Measurements from ENCODE around the gene TAOK2. TPM values are rescaled to one million over a fixed set of nuclear protein-coding genes. Genes with fewer than 3 reads are reported as not detected.
A peak's percentile ranks its signal among the peaks of the same experiment; 100 is the strongest.
"Not testable (repeated sequence)": the region's sequence is repeated elsewhere in the genome, so short reads cannot be mapped to it uniquely, and the experiment has no call there.

The TAOK2 gene
- total and polyA plus RNA-seq, 2 experiments from 2014 or later: 24.5 to 33.4 TPM

DNA sequence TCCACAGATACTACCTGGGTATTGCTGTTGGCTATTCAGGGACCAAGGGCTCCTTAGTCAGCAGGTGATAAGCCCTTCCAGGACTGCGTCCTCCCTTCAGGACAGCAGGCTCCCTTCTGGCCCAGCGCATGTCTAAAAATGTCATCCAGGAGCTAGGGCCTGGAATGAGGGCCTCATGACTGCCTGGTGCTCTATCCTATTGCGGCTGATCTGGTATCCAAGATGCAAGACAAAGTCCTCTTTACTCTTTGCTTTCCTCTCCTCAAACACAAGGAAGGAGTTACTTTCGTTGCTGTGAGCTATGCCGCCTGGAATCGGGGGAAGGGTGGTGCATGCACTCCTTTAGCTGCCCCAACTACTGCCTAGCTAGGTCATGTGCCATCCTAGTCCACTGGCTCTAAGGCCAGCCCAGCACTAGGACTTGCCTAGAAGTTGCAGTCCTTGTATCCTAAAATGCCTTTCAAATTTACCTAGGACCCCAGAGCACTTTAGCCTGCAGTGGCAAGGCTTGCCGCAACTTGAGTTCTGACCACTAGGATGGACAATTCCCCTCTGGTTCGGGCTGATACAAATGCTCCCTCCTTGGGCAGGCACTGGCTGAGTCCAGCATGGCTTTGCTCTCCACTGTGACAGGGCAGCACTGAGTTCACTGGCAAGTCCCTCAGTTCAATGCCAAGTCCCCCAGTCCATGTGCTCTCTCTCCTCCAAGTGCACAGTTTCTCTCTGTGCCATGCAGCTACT is 21.9 kb upstream of the TAOK2 start:
- no peak overlapping the region for H2AFZ ChIP-seq
- no peaks in the 10 kb centered on the region for H3K79me2 ChIP-seq
- H3K4me2 ChIP-seq: no peak overlapping the region
- no peaks in the 10 kb centered on the region for H3K4me1 ChIP-seq (ENCODE audit: insufficient read depth)
- TF ChIP-seq EZH2phosphoT487 (IDR thresholded peaks at IDR 0.05; ENCODE audit: low read depth, severe bottlenecking, unreplicated experiment): no peak
- no peak for TF ChIP-seq EZH2 (IDR thresholded peaks at IDR 0.05; ENCODE audit: borderline replicate concordance)
- TF ChIP-seq, protein P1, sequence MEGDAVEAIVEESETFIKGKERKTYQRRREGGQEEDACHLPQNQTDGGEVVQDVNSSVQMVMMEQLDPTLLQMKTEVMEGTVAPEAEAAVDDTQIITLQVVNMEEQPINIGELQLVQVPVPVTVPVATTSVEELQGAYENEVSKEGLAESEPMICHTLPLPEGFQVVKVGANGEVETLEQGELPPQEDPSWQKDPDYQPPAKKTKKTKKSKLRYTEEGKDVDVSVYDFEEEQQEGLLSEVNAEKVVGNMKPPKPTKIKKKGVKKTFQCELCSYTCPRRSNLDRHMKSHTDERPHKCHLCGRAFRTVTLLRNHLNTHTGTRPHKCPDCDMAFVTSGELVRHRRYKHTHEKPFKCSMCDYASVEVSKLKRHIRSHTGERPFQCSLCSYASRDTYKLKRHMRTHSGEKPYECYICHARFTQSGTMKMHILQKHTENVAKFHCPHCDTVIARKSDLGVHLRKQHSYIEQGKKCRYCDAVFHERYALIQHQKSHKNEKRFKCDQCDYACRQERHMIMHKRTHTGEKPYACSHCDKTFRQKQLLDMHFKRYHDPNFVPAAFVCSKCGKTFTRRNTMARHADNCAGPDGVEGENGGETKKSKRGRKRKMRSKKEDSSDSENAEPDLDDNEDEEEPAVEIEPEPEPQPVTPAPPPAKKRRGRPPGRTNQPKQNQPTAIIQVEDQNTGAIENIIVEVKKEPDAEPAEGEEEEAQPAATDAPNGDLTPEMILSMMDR (IDR thresholded peaks at IDR 0.05; ENCODE audit: poor library complexity): no peak
- H4K20me1 ChIP-seq (ENCODE audit: insufficient read depth, poor library complexity, severe bottlenecking): no peaks in the 10 kb centered on the region
- peak overlapping the region; percentile 78 for H3K27ac ChIP-seq
- no peaks in the 10 kb centered on the region for H3K9me2 ChIP-seq (replicated peaks; ENCODE audit: insufficient read depth)
- no peak overlapping the region for H3K4me3 ChIP-seq
- peak; percentile 30 for DNase-seq (ENCODE audit: low spot score)
- H3K9me3 ChIP-seq (ENCODE audit: low read depth): no peaks in the 10 kb centered on the region
- 77% methylated on average over 8 of the region's 8 CpGs for WGBS (ENCODE audit: low lambda C conversion rate, missing lambda C conversion rate)
- no peaks in the 10 kb centered on the region for H3K27me3 ChIP-seq
- no peaks in the 10 kb centered on the region for H3K36me3 ChIP-seq (replicated peaks; ENCODE audit: insufficient read depth, low read depth)

DNA sequence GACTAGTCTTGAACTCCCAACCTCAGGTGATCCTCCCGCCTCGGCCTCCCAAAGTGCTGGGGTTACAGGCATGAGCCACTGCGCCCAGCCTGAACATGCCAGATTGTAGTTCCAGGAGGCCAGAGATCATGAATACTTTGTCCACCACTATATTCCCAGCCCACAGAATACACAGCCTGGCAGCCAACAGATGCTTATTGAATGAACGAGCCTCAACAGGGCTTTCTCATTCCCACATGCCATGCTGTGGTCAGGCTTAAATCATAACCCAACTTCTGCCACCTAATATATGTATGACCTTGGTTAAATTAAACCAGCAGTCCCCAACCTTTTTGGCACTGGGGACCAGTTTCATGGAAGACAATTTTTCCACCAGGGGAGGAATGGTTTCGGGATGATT is 14.9 kb upstream of the TAOK2 start:
- Histone ChIP-seq H3K4me1 (ENCODE audit: insufficient read depth) (peaks cover 5% of the 10 kb centered on the region), H3K4me2 (no peak overlapping the region), H3K27ac (no peak overlapping the region), H2AFZ (no peak overlapping the region), H3K4me3 (no peak overlapping the region), H3K9me3 (ENCODE audit: low read depth) (no peaks in the 10 kb centered on the region), H3K36me3 (replicated peaks; ENCODE audit: insufficient read depth, low read depth) (no peaks in the 10 kb centered on the region), H3K79me2 (peaks cover 5% of the 10 kb centered on the region), H3K27me3 (no peaks in the 10 kb centered on the region), H3K9me2 (replicated peaks; ENCODE audit: insufficient read depth) (no peaks in the 10 kb centered on the region), H4K20me1 (ENCODE audit: insufficient read depth, poor library complexity, severe bottlenecking) (no peaks in the 10 kb centered on the region)
- no peak for DNase-seq (ENCODE audit: low spot score)
- 88% methylated on average over 5 of the region's 5 CpGs for WGBS (ENCODE audit: low lambda C conversion rate, missing lambda C conversion rate)
- no peak for TF ChIP-seq EZH2phosphoT487 (IDR thresholded peaks at IDR 0.05; ENCODE audit: low read depth, severe bottlenecking, unreplicated experiment)
- TF ChIP-seq EZH2 (IDR thresholded peaks at IDR 0.05; ENCODE audit: borderline replicate concordance): no peak
- TF ChIP-seq, protein P1 (IDR thresholded peaks at IDR 0.05; ENCODE audit: poor library complexity): no peak

DNA sequence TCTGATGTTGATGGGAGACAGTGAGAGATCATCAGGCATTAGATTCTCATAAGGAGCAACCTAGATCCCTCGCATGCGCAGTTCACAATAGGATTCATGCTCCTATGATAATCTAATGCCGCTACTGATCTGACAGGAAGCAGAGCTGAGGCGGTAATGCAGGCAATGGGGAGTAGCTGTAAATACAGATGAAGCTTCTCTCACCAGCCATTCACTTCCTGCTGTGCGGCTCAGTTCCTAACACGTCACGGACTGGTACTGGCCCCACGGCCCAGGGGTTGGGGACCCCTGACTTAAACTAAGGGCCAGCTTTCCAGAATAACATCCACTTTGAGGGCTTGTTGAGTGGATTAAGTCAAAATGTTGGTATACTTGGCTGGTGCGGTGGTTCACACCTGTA is 14.4 kb upstream of the TAOK2 start:
- 94% methylated on average over 9 of the region's 9 CpGs for WGBS (ENCODE audit: low lambda C conversion rate, missing lambda C conversion rate)
- peaks cover 5% of the 10 kb centered on the region for H3K79me2 ChIP-seq
- no peak for TF ChIP-seq EZH2 (IDR thresholded peaks at IDR 0.05; ENCODE audit: borderline replicate concordance)
- TF ChIP-seq, protein P1 (IDR thresholded peaks at IDR 0.05; ENCODE audit: poor library complexity): no peak
- TF ChIP-seq EZH2phosphoT487 (IDR thresholded peaks at IDR 0.05; ENCODE audit: low read depth, severe bottlenecking, unreplicated experiment): no peak
- H3K4me2 ChIP-seq: no peak overlapping the region
- DNase-seq (ENCODE audit: low spot score): no peak
- no peaks in the 10 kb centered on the region for H4K20me1 ChIP-seq (ENCODE audit: insufficient read depth, poor library complexity, severe bottlenecking)
- H3K4me1 ChIP-seq (ENCODE audit: insufficient read depth): peaks cover 5% of the 10 kb centered on the region
- H3K9me2 ChIP-seq (replicated peaks; ENCODE audit: insufficient read depth): no peaks in the 10 kb centered on the region
- no peak overlapping the region for H3K27ac ChIP-seq
- no peak overlapping the region for H2AFZ ChIP-seq
- H3K4me3 ChIP-seq: no peak overlapping the region
- H3K36me3 ChIP-seq (replicated peaks; ENCODE audit: insufficient read depth, low read depth): no peaks in the 10 kb centered on the region
- H3K27me3 ChIP-seq: no peaks in the 10 kb centered on the region
- no peaks in the 10 kb centered on the region for H3K9me3 ChIP-seq (ENCODE audit: low read depth)

DNA sequence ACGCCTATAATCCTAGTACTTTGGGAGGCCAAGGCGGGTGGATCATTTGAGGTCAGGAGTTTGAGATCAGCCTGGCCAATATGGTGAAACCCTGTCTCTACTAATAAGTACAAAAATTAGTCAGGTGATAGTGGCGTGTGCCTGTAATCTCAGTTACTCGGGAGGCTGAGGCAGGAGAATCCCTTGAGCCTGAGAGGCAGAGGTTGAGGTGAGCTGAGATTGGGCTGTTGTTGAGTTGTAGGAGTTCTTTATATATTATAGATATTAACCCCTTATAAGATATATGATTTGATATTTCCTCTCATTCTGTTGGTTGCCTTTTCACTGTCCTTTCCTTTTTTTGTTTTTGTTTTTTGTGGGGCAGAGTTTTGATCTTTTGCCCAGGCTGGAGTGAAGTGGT is 13.8 kb upstream of the TAOK2 start:
- not testable (repeated sequence) for DNase-seq (ENCODE audit: low spot score); H3K4me3 ChIP-seq
- WGBS (ENCODE audit: low lambda C conversion rate, missing lambda C conversion rate): 91% methylated on average over 4 of the region's 4 CpGs

More for the DNA sequence above, 13.8 kb upstream of the TAOK2 start:
- not testable (repeated sequence) for H3K79me2 ChIP-seq; H3K4me1 ChIP-seq (ENCODE audit: insufficient read depth); H3K27me3 ChIP-seq; H2AFZ ChIP-seq; H4K20me1 ChIP-seq (ENCODE audit: insufficient read depth, poor library complexity, severe bottlenecking); H3K9me3 ChIP-seq (ENCODE audit: low read depth); H3K4me2 ChIP-seq; H3K36me3 ChIP-seq (replicated peaks; ENCODE audit: insufficient read depth, low read depth); H3K27ac ChIP-seq; H3K9me2 ChIP-seq (replicated peaks; ENCODE audit: insufficient read depth)
